MCF 10A (cell line): ENCODE measurements around the gene STPG3. TPM values are rescaled to one million over a fixed set of nuclear protein-coding genes. Genes with fewer than 3 reads are reported as not detected.

Source experiments
- BruUV-seq: library from RNA; stranded (reverse); fragments of 400-500 nt; replicated peaks from 2 replicates; lab custom pipeline; 2021; lab: Mats Ljungman, UMichigan
- CTCF ChIA-PET: fragments of 300-600 bp; sonication (Branson Sonifier 250); formaldehyde crosslinking; extraction: SDS; loops from one replicate; lab custom pipeline; 2021; ENCODE audit warnings: antibody characterized with exemption, inconsistent platforms; lab: Yijun Ruan, JAX
- POLR2A ChIA-PET: fragments of 300-600, 350-650 bp; sonication (Branson Sonifier 250); formaldehyde crosslinking; extraction: SDS; loops from one replicate; lab custom pipeline; 2020; ENCODE audit warnings: antibody characterized with exemption, inconsistent platforms; lab: Yijun Ruan, JAX
- DNase-seq: peaks from one replicate; pipeline ENCODE4 v3.0.0-alpha.2; 2018; ENCODE audit not compliant: unreplicated experiment
- H3K27ac Mint-ChIP-seq: one replicate; pipeline ENCODE4 v1.8.0; 2022; ENCODE audit warnings: mild to moderate bottlenecking, low read depth, mixed read lengths; ENCODE audit not compliant: unreplicated experiment
- H3K27me3 Mint-ChIP-seq: one replicate; pipeline ENCODE4 v1.8.0; 2022; ENCODE audit warnings: mixed read lengths; ENCODE audit not compliant: insufficient read depth, unreplicated experiment
- H3K36me3 Mint-ChIP-seq: one replicate; pipeline ENCODE4 v1.8.0; 2022; ENCODE audit warnings: mild to moderate bottlenecking, moderate library complexity, mixed read lengths; ENCODE audit not compliant: insufficient read depth, unreplicated experiment
- H3K4me1 Mint-ChIP-seq: one replicate; pipeline ENCODE4 v1.8.0; 2022; ENCODE audit warnings: mixed read lengths; ENCODE audit not compliant: insufficient read depth, unreplicated experiment
- H3K4me3 Mint-ChIP-seq: one replicate; pipeline ENCODE4 v1.8.0; 2022; ENCODE audit warnings: mild to moderate bottlenecking, moderate library complexity, mixed read lengths; ENCODE audit not compliant: unreplicated experiment
- H3K9me3 Mint-ChIP-seq: one replicate; pipeline ENCODE4 v1.8.0; 2022; ENCODE audit warnings: mixed read lengths; ENCODE audit not compliant: unreplicated experiment
- CTCF ChIP-seq: fragments of 200-600 bp; IDR thresholded peaks from one replicate; pipeline ENCODE4 v1.8.0; 2022; ENCODE audit warnings: antibody characterized with exemption, mild to moderate bottlenecking; ENCODE audit not compliant: unreplicated experiment
- intact Hi-C: fragments of 100-400 bp; cut with micrococcal nuclease; formaldehyde crosslinking; loops from 2 replicates; pipeline ENCODE4 v1.14.1; 2022
- total RNA-seq: library from RNA; stranded (reverse); gene quantifications from 2 replicates; pipeline ENCODE4 v1.2.3, GENCODE V29; 2022

The STPG3 gene
- total RNA-seq, 1 experiment from 2014 or later = not detected

GRCh38 chr9:137252555-137253506 is 1.7 kb downstream of the STPG3 start:
- H3K4me3 Mint-ChIP-seq = no peak overlapping the region
- DNase-seq = no peak
- POLR2A ChIA-PET = interaction anchor here (2.4 to 5.6 kb wide), 2 partner anchors 9 to 30 kb away, joined by 6 to 118 read pairs; partner anchors contain the start of gene TUBB4B
- no peak overlapping the region for H3K27ac Mint-ChIP-seq
- TF ChIP-seq CTCF = no peak
- no peaks in the 10 kb centered on the region for H3K4me1 Mint-ChIP-seq
- no peaks in the 10 kb centered on the region for H3K9me3 Mint-ChIP-seq
- peaks cover 21% of the 10 kb centered on the region for H3K36me3 Mint-ChIP-seq
- no TSS peak for BruUV-seq
- no peaks in the 10 kb centered on the region for H3K27me3 Mint-ChIP-seq
- CTCF ChIA-PET = interaction anchor here (0.6 to 2.2 kb wide), 3 partner anchors 9 to 558 kb away, joined by 4 to 11 read pairs (median 8); no protein-coding TSS in a partner anchor
- intact Hi-C loops = no loop called here

DNA sequence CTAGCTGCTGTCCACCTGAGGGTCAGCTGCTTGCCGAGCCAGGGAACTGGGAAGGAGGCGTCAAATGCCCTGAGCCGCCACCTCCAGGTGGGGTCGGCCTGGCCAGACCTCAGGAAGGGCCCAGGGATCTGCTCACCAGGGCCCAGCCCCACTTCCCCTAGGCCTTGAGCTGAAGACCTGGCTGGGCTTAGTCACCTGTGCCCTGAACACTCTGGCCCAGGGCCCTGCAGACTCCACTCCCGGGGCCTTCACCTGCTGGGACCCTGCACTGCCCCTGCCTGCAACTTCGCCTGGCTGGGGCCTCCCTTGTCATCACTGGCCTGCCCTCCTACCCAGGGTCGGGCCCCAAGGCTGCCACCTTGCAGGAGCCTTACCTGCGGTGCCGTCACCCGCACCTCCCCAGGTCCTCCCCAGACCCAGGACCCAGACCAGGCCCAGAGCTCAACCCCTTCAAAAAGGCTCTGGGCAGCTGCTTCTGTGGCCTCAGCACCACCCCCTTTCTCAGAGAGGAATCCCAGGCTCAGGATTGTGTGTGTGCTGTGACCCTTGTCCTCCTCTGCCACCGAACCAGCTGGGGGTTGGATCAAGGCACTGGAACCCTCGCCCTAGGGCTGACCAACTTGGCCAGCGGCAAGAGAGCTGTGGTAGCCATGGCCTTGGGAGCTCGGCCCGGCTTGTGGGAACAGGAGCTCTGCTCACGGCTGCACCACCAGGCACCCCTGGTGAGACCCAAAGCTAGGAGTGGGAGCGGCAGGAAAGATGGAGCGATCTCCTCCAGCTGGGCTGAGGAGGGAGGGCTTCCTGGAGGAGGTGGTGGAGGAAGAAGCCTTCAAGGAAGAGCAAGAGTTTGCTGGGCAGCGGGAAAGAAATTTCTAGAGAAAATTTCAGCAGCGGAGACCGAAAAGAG is 2.9 kb downstream of the STPG3 start:
- peaks cover 33% of the 10 kb centered on the region for H3K36me3 Mint-ChIP-seq
- no peaks in the 10 kb centered on the region for H3K9me3 Mint-ChIP-seq
- intact Hi-C loops = no loop called here
- no peak for TF ChIP-seq CTCF
- no TSS peak for BruUV-seq
- H3K4me1 Mint-ChIP-seq = no peaks in the 10 kb centered on the region
- POLR2A ChIA-PET = interaction anchor here (0.7 to 5.6 kb wide), 12 partner anchors 11 to 365 kb away, joined by 3 to 118 read pairs (median 5); partner anchors contain the start of genes EHMT1, MAN1B1, SSNA1 and TOR4A
- CTCF ChIA-PET = interaction anchor here (0.6 to 2.2 kb wide), 5 partner anchors 10 to 559 kb away, joined by 3 to 11 read pairs (median 4); no protein-coding TSS in a partner anchor
- no peaks in the 10 kb centered on the region for H3K27me3 Mint-ChIP-seq
- H3K27ac Mint-ChIP-seq = peak overlapping the region; percentile 77
- no peak for DNase-seq
- peak overlapping the region; percentile 82 for H3K4me3 Mint-ChIP-seq

DNA sequence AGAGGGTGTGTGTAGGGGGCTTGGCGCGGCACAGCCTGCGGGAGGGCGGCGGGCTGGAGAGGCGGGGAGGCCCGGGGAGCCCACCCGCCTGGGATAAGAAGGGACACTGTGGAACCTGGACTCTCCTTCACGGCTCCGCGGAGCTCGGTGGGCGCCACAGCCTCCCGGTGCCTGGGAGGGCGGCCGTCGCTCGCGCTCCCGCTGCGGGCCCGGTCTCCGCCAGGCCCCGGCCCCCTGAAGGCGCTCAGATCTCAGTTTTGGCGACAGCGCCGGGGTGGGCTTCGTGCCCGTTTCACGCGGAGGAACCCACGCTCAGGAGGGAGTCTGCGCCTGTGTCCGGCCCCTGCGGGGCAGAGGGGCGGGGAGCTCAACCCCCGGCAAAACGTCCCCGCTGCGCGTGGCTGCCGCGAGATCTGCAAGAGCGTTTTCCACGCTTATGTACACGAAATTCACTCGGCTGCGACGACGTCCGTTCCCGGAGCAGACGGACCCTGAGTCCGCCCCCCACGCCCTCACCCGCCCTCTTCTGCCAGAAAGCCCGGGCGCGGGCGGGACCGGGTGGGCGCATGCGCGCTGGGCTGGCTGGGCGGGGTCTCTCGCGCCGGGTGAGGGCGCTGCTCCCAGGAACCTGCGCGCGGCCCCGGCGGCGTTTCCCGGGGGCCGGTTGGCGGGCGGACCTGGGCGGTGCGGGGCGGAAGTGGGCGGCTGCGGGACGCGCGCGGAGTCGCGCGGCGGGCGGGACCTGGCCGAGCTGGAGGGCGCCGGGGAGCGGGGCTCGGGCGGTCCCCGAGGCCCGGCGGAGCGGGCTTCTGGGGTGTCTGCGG is 3.8 kb downstream of the STPG3 start, which contains the start of gene NELFB:
Gene NELFB (plus strand): TSS at position 704 of the 824 bp plus-strand sequence.
- peak; percentile 86 for DNase-seq
- Mint-ChIP-seq H3K4me3 (peak within 1 kb of the TSS; percentile 82), H3K27me3 (no peaks in the 10 kb centered on the region), H3K27ac (peak within 1 kb of the TSS; percentile 77), H3K9me3 (no peaks in the 10 kb centered on the region), H3K36me3 (peaks cover 38% of the 10 kb centered on the region), H3K4me1 (no peaks in the 10 kb centered on the region)
- ChIA-PET POLR2A (interaction anchor here (0.7 to 5.6 kb wide), 15 partner anchors 11 to 364 kb away, joined by 3 to 118 read pairs (median 5); partner anchors contain the start of genes EHMT1, MAN1B1, SSNA1 and TOR4A), CTCF (interaction anchor here (0.8 to 2.2 kb wide), 4 partner anchors 11 to 23 kb away, joined by 3 to 11 read pairs (median 6); partner anchors contain the start of gene TOR4A)
- intact Hi-C loops = no loop called here
- TF ChIP-seq CTCF = no peak
- BruUV-seq = no TSS peak
